ENCODE measurements around the gene GALNT14.

Gene GALNT14

GRCh38 chr2:30860726-30861125 is 277.5 kb downstream of the GALNT14 start:
- DNase-seq (ENCODE audit: low read depth in 1 of 2, low spot score in 1 of 2), result no peak

All from stimulated activated CD4-positive, alpha-beta T cell treated with anti-CD3 and anti-CD28 coated beads, Interleukin-15, amount 100 ng/mL, for 1 hour (primary cell).